Sigmoid colon (tissue), 7 donors: ENCODE data around the gene TMEM30A. TPM values are rescaled to one million over a fixed set of nuclear protein-coding genes. Genes with fewer than 3 reads are reported as not detected.

Experiments used
- DNase-seq: peaks from one replicate; pipeline ENCODE4 v3.0.0-alpha.2; 2019
- H3K27ac ChIP-seq, 4 donors: fragments of 200-600 bp; sonication (generic); one replicate each; pipeline ENCODE4 v1.5.1; 2016 to 2019; ENCODE audit warnings: mild to moderate bottlenecking in 1 of 4
- H3K27me3 ChIP-seq, 3 donors: fragments of 200-600 bp; sonication (generic); one replicate each; pipeline ENCODE4 v1.5.1; 2019; ENCODE audit warnings: mild to moderate bottlenecking in 1 of 3
- H3K36me3 ChIP-seq, 4 donors: fragments of 200-600 bp; sonication (generic); one replicate each; pipeline ENCODE4 v1.5.1; 2016 to 2019
- H3K4me1 ChIP-seq, 4 donors: fragments of 200-600 bp; sonication (generic); one replicate each; pipeline ENCODE4 v1.5.1; 2017 to 2019
- H3K4me3 ChIP-seq, 4 donors: fragments of 200-600 bp; sonication (generic); one replicate each; pipeline ENCODE4 v1.5.1; 2017 to 2019; ENCODE audit warnings: mild to moderate bottlenecking in 2 of 4, moderate library complexity in 1 of 4
- H3K9me3 ChIP-seq, 4 donors: fragments of 200-600 bp in 3 of 4; sonication (generic) in 3 of 4; one replicate each; pipeline versions ENCODE4 v1.5.1 to v1.6.1; 2013 to 2019
- CTCF ChIP-seq, 4 experiments: fragments of 450-650 bp in 3 of 4; fragments of 200-600 bp in 1 of 4; IDR thresholded peaks; one replicate each; pipeline ENCODE4 v1.5.1; 2016 to 2019; ENCODE audit warnings: antibody characterized with exemption in 4 of 4, mild to moderate bottlenecking in 3 of 4, moderate library complexity in 2 of 4
- EP300 ChIP-seq, 4 donors: sonication (generic); formaldehyde crosslinking; IDR thresholded peaks; one replicate each; pipeline ENCODE4 v1.6.1; 2017; ENCODE audit warnings: antibody characterized with exemption in 4 of 4
- POLR2A ChIP-seq, 2 donors: fragments of 450-650 bp; IDR thresholded peaks; one replicate each; pipeline ENCODE4 v1.6.1; 2016; ENCODE audit warnings: antibody characterized with exemption in 2 of 2, mild to moderate bottlenecking in 2 of 2, moderate library complexity in 2 of 2
- POLR2AphosphoS5 ChIP-seq, 4 donors: sonication (generic); formaldehyde crosslinking; IDR thresholded peaks; one replicate each; pipeline ENCODE4 v1.6.1; 2017; ENCODE audit warnings: antibody characterized with exemption in 4 of 4
- WGBS, 2 donors: extraction: QIAGEN DNeasy Blood & Tissue Kit; methylation state at CpG; one replicate each; pipeline ENCODE4 v1.1.7; 2013; 5-methylcytosine and 5-hydroxymethylcytosine counted together
- intact Hi-C: fragments of 100-400 bp; cut with DNase I; formaldehyde crosslinking; loops from one replicate; pipeline ENCODE4 v1.15.1; 2023
- polyA plus RNA-seq, 3 donors: library from polyadenylated mRNA; stranded (reverse); fragments of 200-250 nt; gene quantifications; one replicate each; pipeline ENCODE4 v1.2.3, GENCODE V29; 2013
- total RNA-seq, 4 donors: library from RNA; depleted of rRNA; stranded (reverse); fragments of >200 nt; gene quantifications; one replicate each; pipeline ENCODE4 v1.1.0, GENCODE V29; 2016
- donor health status: healthy with polysubstance abuse.
- donor health status: Bipolar disorder and iron deficiency.
- donor health status: healthy.

Gene TMEM30A
- total and polyA plus RNA-seq, 7 donors, result 10.8 to 95.6 (median 69.5) TPM

GRCh38 chr6:75302280-75302679 is 17.7 kb upstream of the TMEM30A start:
- DNase-seq, result no peak
- no peaks in the 10 kb centered on the region for H3K27me3 ChIP-seq
- H3K36me3 ChIP-seq, result no peaks in the 10 kb centered on the region
- no peaks in the 10 kb centered on the region for H3K9me3 ChIP-seq
- 85 to 93% methylated on average over 3 of the region's 3 CpGs for WGBS, 2 donors
- no peak overlapping the region for H3K4me3 ChIP-seq
- H3K4me1 ChIP-seq, result peaks cover 0 to 62% (median 35%) of the 10 kb centered on the region in 4 donors
- H3K27ac ChIP-seq, result peak overlapping the region in 2 of 4 donors; percentile 23 to 57
- intact Hi-C loops, result loop anchor here (5.0 kb wide), 2 partner anchors 65 to 210 kb away; no protein-coding TSS in a partner anchor
- no peak for TF ChIP-seq CTCF (IDR thresholded peaks at IDR 0.05)
- TF ChIP-seq POLR2A (IDR thresholded peaks at IDR 0.05), result no peak
- no peak for TF ChIP-seq POLR2AphosphoS5 (IDR thresholded peaks at IDR 0.05)
- TF ChIP-seq EP300 (IDR thresholded peaks at IDR 0.05), result no peak

GRCh38 chr6:75301537-75301936 is 16.9 kb upstream of the TMEM30A start:
- TF ChIP-seq POLR2A (IDR thresholded peaks at IDR 0.05) (no peak), POLR2AphosphoS5 (IDR thresholded peaks at IDR 0.05) (peak in 1 of 4 donors; percentile 8), CTCF (IDR thresholded peaks at IDR 0.05) (no peak), EP300 (IDR thresholded peaks at IDR 0.05) (no peak)
- no peaks in the 10 kb centered on the region for H3K27me3 ChIP-seq
- H3K36me3 ChIP-seq, result no peaks in the 10 kb centered on the region
- peak overlapping the region in 2 of 4 donors; percentile 23 to 57 for H3K27ac ChIP-seq
- DNase-seq, result no peak
- H3K9me3 ChIP-seq, result no peaks in the 10 kb centered on the region
- intact Hi-C loops, result loop anchor here (5.0 kb wide), 2 partner anchors 66 to 211 kb away; no protein-coding TSS in a partner anchor
- peaks cover 0 to 60% (median 35%) of the 10 kb centered on the region in 4 donors for H3K4me1 ChIP-seq
- H3K4me3 ChIP-seq, result no peak overlapping the region

- intact Hi-C loops, result loop anchor here (5.0 kb wide), 2 partner anchors 66 to 211 kb away; no protein-coding TSS in a partner anchor
- TF ChIP-seq CTCF (IDR thresholded peaks at IDR 0.05) (no peak), EP300 (IDR thresholded peaks at IDR 0.05) (no peak), POLR2AphosphoS5 (IDR thresholded peaks at IDR 0.05) (no peak), POLR2A (IDR thresholded peaks at IDR 0.05) (no peak)
- 75 to 93% methylated on average over 2 of the region's 2 CpGs for WGBS, 2 donors
- peaks cover 0 to 56% (median 34%) of the 10 kb centered on the region in 4 donors for H3K4me1 ChIP-seq
- DNase-seq, result no peak
- H3K36me3 ChIP-seq, result no peaks in the 10 kb centered on the region
- no peaks in the 10 kb centered on the region for H3K27me3 ChIP-seq
- peak overlapping the region in 2 of 4 donors; percentile 23 to 57 for H3K27ac ChIP-seq
- H3K4me3 ChIP-seq, result no peak overlapping the region
- H3K9me3 ChIP-seq, result no peaks in the 10 kb centered on the region
Observed at GRCh38 chr6:75301088-75301487, 16.5 kb upstream of the TMEM30A start.

GRCh38 chr6:75300531-75300855 is 15.9 kb upstream of the TMEM30A start:
- H3K4me3 ChIP-seq, result no peak overlapping the region
- intact Hi-C loops, result loop anchor here (5.0 kb wide), 2 partner anchors 67 to 212 kb away; no protein-coding TSS in a partner anchor
- no peaks in the 10 kb centered on the region for H3K9me3 ChIP-seq
- peaks cover 0 to 50% (median 28%) of the 10 kb centered on the region in 4 donors for H3K4me1 ChIP-seq
- no peaks in the 10 kb centered on the region for H3K36me3 ChIP-seq
- DNase-seq, result no peak
- H3K27ac ChIP-seq, result peak overlapping the region; percentile 20 to 57 (median 54)
- WGBS, 2 donors, result 46 to 78% methylated on average over 1 of the region's 1 CpG
- H3K27me3 ChIP-seq, result no peaks in the 10 kb centered on the region
- no peak for TF ChIP-seq EP300 (IDR thresholded peaks at IDR 0.05)
- no peak for TF ChIP-seq CTCF (IDR thresholded peaks at IDR 0.05)
- TF ChIP-seq POLR2AphosphoS5 (IDR thresholded peaks at IDR 0.05), result no peak
- TF ChIP-seq POLR2A (IDR thresholded peaks at IDR 0.05), result no peak
